Measurements from ENCODE around the gene ABCD1. TPM values are rescaled to one million over a fixed set of nuclear protein-coding genes. Genes with fewer than 3 reads are reported as not detected.

ABCD1 gene
- polyA plus RNA-seq, 3 donors: 5.6 to 22.5 (median 5.8) TPM

GRCh38 chrX:153734871-153735270, 10.2 kb downstream of the ABCD1 start:
- TF ChIP-seq, protein P1, sequence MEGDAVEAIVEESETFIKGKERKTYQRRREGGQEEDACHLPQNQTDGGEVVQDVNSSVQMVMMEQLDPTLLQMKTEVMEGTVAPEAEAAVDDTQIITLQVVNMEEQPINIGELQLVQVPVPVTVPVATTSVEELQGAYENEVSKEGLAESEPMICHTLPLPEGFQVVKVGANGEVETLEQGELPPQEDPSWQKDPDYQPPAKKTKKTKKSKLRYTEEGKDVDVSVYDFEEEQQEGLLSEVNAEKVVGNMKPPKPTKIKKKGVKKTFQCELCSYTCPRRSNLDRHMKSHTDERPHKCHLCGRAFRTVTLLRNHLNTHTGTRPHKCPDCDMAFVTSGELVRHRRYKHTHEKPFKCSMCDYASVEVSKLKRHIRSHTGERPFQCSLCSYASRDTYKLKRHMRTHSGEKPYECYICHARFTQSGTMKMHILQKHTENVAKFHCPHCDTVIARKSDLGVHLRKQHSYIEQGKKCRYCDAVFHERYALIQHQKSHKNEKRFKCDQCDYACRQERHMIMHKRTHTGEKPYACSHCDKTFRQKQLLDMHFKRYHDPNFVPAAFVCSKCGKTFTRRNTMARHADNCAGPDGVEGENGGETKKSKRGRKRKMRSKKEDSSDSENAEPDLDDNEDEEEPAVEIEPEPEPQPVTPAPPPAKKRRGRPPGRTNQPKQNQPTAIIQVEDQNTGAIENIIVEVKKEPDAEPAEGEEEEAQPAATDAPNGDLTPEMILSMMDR (IDR thresholded peaks at IDR 0.05): no peak
- peaks cover 33 to 35% of the 10 kb centered on the region in 2 donors for H3K4me1 ChIP-seq (ENCODE audit: control insufficient read depth in 1 of 2, insufficient read depth in 2 of 2, low read length in 2 of 2)
- peaks cover 21% of the 10 kb centered on the region for H4K20me1 ChIP-seq (ENCODE audit: insufficient read depth, low read length)
- peaks cover 0 to 24% (median 16%) of the 10 kb centered on the region in 7 donors for H3K9me3 Mint-ChIP-seq
- DNase-seq: no peak
- H3K36me3 Mint-ChIP-seq: peaks cover 45 to 69% of the 10 kb centered on the region in 2 donors
- no peak overlapping the region for H3K4me3 Mint-ChIP-seq
- peak overlapping the region in 1 of 7 donors; percentile 13 for H3K27ac Mint-ChIP-seq
- H3K9ac ChIP-seq (ENCODE audit: insufficient read depth, low read length, poor library complexity, severe bottlenecking): no peak overlapping the region
- WGBS (ENCODE audit: insufficient coverage): 100% methylated on average over 1 of the region's 2 CpGs
- peaks cover 14% of the 10 kb centered on the region for H3K79me2 ChIP-seq (ENCODE audit: insufficient read depth, low read length)
- no peak overlapping the region for H2AFZ ChIP-seq (ENCODE audit: insufficient read depth, low read depth, low read length, poor library complexity, severe bottlenecking)
- no peaks in the 10 kb centered on the region for H3K27me3 ChIP-seq (ENCODE audit: control insufficient read depth in 2 of 2, insufficient read depth in 2 of 2, low read length in 2 of 2)
- peaks cover 36 to 49% of the 10 kb centered on the region in 2 donors for H3K36me3 ChIP-seq (replicated peaks in 1 of 2; ENCODE audit: control insufficient read depth in 1 of 2, insufficient read depth in 2 of 2, low read length in 2 of 2)
- peaks cover 0 to 7% of the 10 kb centered on the region in 2 donors for H3K9me3 ChIP-seq (replicated peaks in 1 of 2; ENCODE audit: control insufficient read depth in 1 of 2, insufficient read depth in 1 of 2, low read length in 2 of 2)
- intact Hi-C loops (cut with micrococcal nuclease): no loop called here
- H3K4me3 ChIP-seq (replicated peaks in 1 of 3; ENCODE audit: low read depth in 2 of 3, low read length in 3 of 3): no peak overlapping the region
- peaks cover 0 to 12% (median 0%) of the 10 kb centered on the region in 3 donors for H3K27me3 Mint-ChIP-seq (ENCODE audit: low read depth in 3 of 3)
- no peak overlapping the region for H3K4me2 ChIP-seq (replicated peaks; ENCODE audit: extremely low read depth, low read length, poor library complexity, severe bottlenecking)
- H3K4me1 Mint-ChIP-seq: peaks cover 26% of the 10 kb centered on the region
- no peak overlapping the region for H3K27ac ChIP-seq (ENCODE audit: low read depth in 1 of 2, low read length in 2 of 2)

- peaks cover 39 to 53% of the 10 kb centered on the region in 2 donors for H3K36me3 ChIP-seq (replicated peaks in 1 of 2; ENCODE audit: control insufficient read depth in 1 of 2, insufficient read depth in 2 of 2, low read length in 2 of 2)
- H3K9me3 Mint-ChIP-seq: peaks cover 0 to 20% (median 16%) of the 10 kb centered on the region in 7 donors
- no peaks in the 10 kb centered on the region for H3K27me3 ChIP-seq (ENCODE audit: control insufficient read depth in 2 of 2, insufficient read depth in 2 of 2, low read length in 2 of 2)
- WGBS (ENCODE audit: insufficient coverage): no CpG with 5 or more reads among the region's 9 CpGs
- no peak overlapping the region for H3K27ac Mint-ChIP-seq
- H4K20me1 ChIP-seq (ENCODE audit: insufficient read depth, low read length): peaks cover 21% of the 10 kb centered on the region
- no peak overlapping the region for H3K4me3 ChIP-seq (replicated peaks in 1 of 3; ENCODE audit: low read depth in 2 of 3, low read length in 3 of 3)
- H3K27ac ChIP-seq (ENCODE audit: low read depth in 1 of 2, low read length in 2 of 2): no peak overlapping the region
- peaks cover 0 to 7% of the 10 kb centered on the region in 2 donors for H3K9me3 ChIP-seq (replicated peaks in 1 of 2; ENCODE audit: control insufficient read depth in 1 of 2, insufficient read depth in 1 of 2, low read length in 2 of 2)
- H3K4me1 ChIP-seq (ENCODE audit: control insufficient read depth in 1 of 2, insufficient read depth in 2 of 2, low read length in 2 of 2): peaks cover 29 to 31% of the 10 kb centered on the region in 2 donors
- H3K36me3 Mint-ChIP-seq: peaks cover 47 to 73% of the 10 kb centered on the region in 2 donors
- TF ChIP-seq, protein P1 (IDR thresholded peaks at IDR 0.05): peak; percentile 26
- H2AFZ ChIP-seq (ENCODE audit: insufficient read depth, low read depth, low read length, poor library complexity, severe bottlenecking): no peak overlapping the region
- H3K4me3 Mint-ChIP-seq: no peak overlapping the region
- peak in 1 of 3 donors; percentile 7 for DNase-seq
- H3K27me3 Mint-ChIP-seq (ENCODE audit: low read depth in 3 of 3): peaks cover 0 to 12% (median 0%) of the 10 kb centered on the region in 3 donors
- peaks cover 26% of the 10 kb centered on the region for H3K4me1 Mint-ChIP-seq
- peaks cover 10% of the 10 kb centered on the region for H3K79me2 ChIP-seq (ENCODE audit: insufficient read depth, low read length)
- no peak overlapping the region for H3K4me2 ChIP-seq (replicated peaks; ENCODE audit: extremely low read depth, low read length, poor library complexity, severe bottlenecking)
- intact Hi-C loops (cut with micrococcal nuclease): no loop called here
- no peak overlapping the region for H3K9ac ChIP-seq (ENCODE audit: insufficient read depth, low read length, poor library complexity, severe bottlenecking)
Observed at GRCh38 chrX:153735274-153735673, 10.6 kb downstream of the ABCD1 start.

Data from CD14-positive monocyte (primary cell).